NCI-H2196 treated with DMSO at 0.1 percent for 48 hours (cell line): ENCODE data around the gene SHISA2.

ENCODE experiments used
- DNase-seq: peaks from one replicate; lab custom pipeline; 2025; ENCODE audit not compliant: unreplicated experiment; lab: John Stamatoyannopoulos, UW

The SHISA2 gene

GRCh38 chr13:26050568-26051230 lies 1.1 kb downstream of the SHISA2 start:
- DNase-seq = no peak

GRCh38 chr13:26048741-26049140 lies 3.1 kb downstream of the SHISA2 start:
- no peak for DNase-seq

- DNase-seq = no peak
Measured at GRCh38 chr13:26047040-26047439, 4.8 kb downstream of the SHISA2 start.

- DNase-seq = no peak
Measured at GRCh38 chr13:26046639-26047038, 5.2 kb downstream of the SHISA2 start.

GRCh38 chr13:26045142-26045541 lies 6.7 kb downstream of the SHISA2 start:
- no peak for DNase-seq

GRCh38 chr13:26042785-26043184 lies 9.0 kb downstream of the SHISA2 start:
- no peak for DNase-seq

GRCh38 chr13:26041444-26041843 lies 10.4 kb downstream of the SHISA2 start:
- no peak for DNase-seq

- DNase-seq = no peak
Measured at GRCh38 chr13:26038931-26039475, 12.8 kb downstream of the SHISA2 start.

GRCh38 chr13:26037302-26037701 lies 14.5 kb downstream of the SHISA2 start:
- no peak for DNase-seq

GRCh38 chr13:26036383-26036782 lies 15.4 kb downstream of the SHISA2 start:
- DNase-seq = no peak

- no peak for DNase-seq
Measured at GRCh38 chr13:26034018-26034417, 17.8 kb downstream of the SHISA2 start.

- DNase-seq = no peak
Measured at GRCh38 chr13:26030331-26030730, 21.5 kb downstream of the SHISA2 start.

GRCh38 chr13:26029581-26030136 lies 22.2 kb downstream of the SHISA2 start:
- DNase-seq = no peak

- no peak for DNase-seq
Measured at GRCh38 chr13:26026211-26026610, 25.6 kb downstream of the SHISA2 start.

- no peak for DNase-seq
Measured at GRCh38 chr13:26025771-26026170, 26.0 kb downstream of the SHISA2 start.

- DNase-seq = no peak
Measured at GRCh38 chr13:26025196-26025595, 26.6 kb downstream of the SHISA2 start.

- DNase-seq = no peak
Measured at GRCh38 chr13:26024558-26024957, 27.3 kb downstream of the SHISA2 start.

- peak; percentile 18 for DNase-seq
Measured at GRCh38 chr13:26022538-26023292, 29.1 kb downstream of the SHISA2 start.

GRCh38 chr13:26021956-26022355 lies 29.9 kb downstream of the SHISA2 start:
- DNase-seq = no peak

- DNase-seq = no peak
Measured at GRCh38 chr13:26021516-26021915, 30.3 kb downstream of the SHISA2 start.

GRCh38 chr13:26020891-26021290 lies 30.9 kb downstream of the SHISA2 start:
- no peak for DNase-seq
